Measurements from ENCODE around the gene POLR1D. TPM values are rescaled to one million over a fixed set of nuclear protein-coding genes. Genes with fewer than 3 reads are reported as not detected.
A peak's percentile ranks its signal among the peaks of the same experiment; 100 is the strongest.

Gene POLR1D, protein sequence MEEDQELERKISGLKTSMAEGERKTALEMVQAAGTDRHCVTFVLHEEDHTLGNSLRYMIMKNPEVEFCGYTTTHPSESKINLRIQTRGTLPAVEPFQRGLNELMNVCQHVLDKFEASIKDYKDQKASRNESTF
- total RNA-seq, result 80.6 TPM
- long read RNA-seq, transcript POLR1D-203 (3 exons, 2,036 nt), result minor isoform, 12 of 41 reads
- long read RNA-seq, transcript POLR1D-201 (2 exons, 1,166 nt), result major isoform, 13 of 41 reads
- long read RNA-seq, partial matches to known transcripts, result 0 of 41 reads
- long read RNA-seq, other reads (novel, unspliced or antisense), result 16 of 41 reads

DNA sequence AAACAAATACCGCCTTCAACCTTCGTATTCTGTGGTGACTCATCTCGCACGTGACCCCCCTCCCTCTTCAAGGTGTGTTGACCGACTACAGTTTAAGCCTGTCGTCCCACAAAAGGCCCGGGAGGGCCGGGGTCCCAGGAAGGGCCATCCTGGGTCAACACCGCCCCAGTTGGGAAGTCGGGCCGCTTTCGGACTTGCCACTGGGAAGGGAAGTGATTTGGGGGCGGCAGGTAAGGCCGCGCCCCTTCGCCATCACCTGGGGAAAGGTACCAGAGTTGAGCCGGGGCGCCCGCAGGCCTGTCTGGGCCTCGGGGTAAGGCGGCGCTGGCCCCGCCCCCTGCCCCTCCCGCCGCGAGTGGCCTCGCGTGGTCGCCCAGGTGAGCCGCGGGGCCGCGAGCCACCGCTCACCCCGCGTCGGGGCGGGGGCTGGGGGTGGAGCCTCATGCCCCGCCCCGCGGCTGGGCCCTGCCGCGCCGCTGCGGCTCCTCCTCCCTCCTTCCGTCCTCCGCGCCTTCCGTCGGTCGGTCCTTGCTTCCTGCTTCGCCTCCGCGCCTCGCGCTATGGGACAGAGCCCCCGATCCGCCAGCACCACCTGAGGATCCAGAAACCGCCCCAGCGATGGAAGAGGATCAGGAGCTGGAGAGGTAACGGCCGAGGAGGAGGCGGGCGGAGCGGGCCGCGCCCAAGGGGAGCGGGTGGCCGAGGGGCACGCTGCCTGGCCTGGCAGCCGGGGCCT is at the start of gene POLR1D:
Gene POLR1D (plus strand): TSS at position 527 of the 736 bp plus-strand sequence. CDS start 92 bp downstream, at position 619.
- intact Hi-C loops (cut with DNase I), result loop anchor here (5.0 kb wide), 2 partner anchors 89 to 194 kb away; no protein-coding TSS in a partner anchor

DNA sequence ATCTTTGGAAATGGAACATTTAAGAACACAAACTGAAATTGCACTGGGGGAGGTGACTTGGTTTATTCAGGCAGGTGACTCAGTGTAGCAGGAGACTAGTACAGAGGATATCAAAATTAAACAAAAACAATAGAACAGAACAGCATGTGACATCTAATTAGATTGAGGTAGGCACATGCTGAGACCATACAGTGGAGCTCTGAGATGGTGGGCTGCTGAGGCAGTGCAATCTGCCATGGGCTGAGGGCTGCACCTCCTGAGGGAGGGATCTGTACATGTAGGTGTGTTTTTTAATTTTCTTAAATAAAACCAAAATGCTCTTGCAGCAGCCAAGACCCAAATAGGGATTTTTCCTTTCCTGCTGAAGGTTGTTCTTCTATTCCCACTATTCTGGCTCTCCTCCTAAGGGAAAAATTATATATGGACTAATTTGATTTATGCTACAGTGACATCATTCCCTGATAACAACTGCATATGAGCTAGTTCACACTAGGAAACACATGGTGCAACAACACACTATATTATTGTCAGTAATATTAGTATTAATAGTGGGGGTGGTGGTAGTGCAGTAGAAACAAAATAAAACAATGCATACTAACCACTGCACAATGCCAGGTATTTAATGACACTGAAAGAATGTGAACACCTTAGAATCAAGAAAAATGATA is 49.3 kb upstream of the POLR1D start:
- intact Hi-C loops (cut with DNase I), result no loop called here

More for the DNA sequence above, at the start of gene POLR1D:
- DNase-seq (ENCODE audit: low spot score), result peak; percentile 92

DNA sequence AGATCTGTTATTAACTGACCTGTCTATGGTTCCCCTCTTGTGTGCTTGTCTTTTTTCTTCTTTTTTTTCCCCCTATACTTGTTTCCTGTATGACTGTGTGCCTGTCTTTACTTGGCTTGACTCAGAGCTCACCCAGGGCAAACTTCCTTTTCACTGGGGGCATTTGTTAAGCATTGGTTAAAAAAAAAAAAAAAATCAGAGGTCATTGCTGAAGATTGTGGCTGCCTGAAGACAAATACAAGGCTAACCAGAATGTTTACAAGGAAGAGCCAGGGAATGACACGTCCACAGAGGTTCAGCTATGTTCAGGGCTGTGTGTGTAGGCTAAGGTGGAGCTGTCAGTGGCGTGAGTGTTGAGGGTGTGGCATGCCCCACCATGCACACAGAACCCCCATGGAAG is 48.4 kb upstream of the POLR1D start:
- intact Hi-C loops (cut with DNase I), result no loop called here

More for the DNA sequence above, 49.3 kb upstream of the POLR1D start:
- no peak for DNase-seq (ENCODE audit: low spot score)

DNA sequence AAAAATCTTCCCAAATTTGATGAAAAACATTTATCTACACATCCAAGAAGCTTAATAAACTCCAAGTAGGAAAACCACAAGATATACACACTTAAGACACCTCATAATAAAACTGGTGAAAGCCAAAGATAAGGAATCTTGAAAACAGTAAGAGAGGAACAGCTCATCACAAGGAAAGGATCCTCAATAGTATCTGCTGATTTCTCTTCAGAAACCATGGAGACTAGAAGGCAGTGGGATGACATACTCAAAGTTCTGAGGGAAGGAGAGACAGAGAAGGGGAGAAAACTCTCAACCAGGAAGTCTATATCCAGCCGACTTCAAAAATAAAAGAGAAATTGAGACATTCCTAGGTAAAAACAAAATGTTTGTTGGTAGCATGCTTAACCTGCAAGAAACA is 47.0 kb upstream of the POLR1D start:
- no peak for DNase-seq (ENCODE audit: low spot score)
- intact Hi-C loops (cut with DNase I), result no loop called here

More for the DNA sequence above, 48.4 kb upstream of the POLR1D start:
- DNase-seq (ENCODE audit: low spot score), result no peak

DNA sequence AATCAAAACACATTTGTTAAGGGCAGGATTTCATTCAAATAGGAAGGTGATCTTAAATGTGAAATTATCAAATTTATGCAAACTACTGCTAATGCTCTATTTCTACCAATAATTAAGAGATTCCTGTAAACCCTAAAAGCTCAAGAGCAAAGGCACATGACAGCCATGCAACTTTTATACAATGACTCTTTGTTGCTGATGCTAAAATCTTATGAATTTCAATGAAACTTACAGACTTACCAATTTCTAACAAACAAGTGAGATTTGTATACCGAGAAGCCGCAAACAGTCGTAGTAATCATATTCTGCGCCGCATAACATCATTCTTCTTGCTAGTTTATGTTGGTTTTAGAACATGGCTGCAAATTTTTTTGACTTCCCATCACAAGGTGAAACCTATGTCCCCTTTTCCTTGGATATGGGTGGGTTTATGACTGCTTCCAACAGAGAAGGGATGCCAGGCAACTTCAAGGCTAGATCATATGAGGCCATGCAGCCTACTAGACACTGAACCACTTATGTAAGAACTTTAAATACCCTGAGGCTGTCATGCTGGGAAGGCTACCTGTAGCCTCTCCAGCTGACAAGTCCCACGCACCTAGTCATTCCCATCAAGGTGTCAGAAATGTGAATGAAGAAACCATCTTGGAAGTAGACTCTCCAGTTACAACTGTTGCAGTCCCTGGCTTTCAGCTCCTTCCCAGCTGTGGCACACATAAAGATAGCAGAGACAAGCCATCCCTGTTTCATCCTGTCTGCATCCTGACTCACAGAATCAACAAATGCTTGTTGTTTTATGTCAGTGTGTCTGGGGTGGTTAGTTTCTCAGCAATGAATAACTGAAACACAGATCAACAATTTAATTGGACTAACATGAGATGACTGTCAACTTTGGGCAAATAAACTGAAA is 43.3 kb upstream of the POLR1D start:
- no peak for DNase-seq (ENCODE audit: low spot score)
- intact Hi-C loops (cut with DNase I), result no loop called here

DNA sequence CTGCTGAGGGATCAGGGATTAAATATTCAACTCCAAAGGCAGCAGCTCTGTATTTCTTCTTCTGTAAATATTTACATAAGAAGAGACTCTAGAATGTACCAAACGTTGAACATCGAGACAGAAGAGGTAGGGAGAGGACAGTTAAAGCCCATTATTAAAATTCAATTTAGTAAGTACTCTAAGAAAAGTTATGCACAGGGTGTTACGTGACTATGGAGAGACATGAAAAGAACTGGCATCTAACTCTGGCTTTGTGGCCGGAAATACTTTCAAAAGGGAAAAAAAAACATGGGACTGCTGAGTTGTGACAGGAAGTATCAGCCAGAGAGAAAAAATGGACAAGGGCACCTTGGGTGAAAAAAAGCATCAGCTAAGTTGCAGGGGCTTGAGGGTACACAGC is 38.0 kb upstream of the POLR1D start:
- intact Hi-C loops (cut with DNase I), result no loop called here

DNA sequence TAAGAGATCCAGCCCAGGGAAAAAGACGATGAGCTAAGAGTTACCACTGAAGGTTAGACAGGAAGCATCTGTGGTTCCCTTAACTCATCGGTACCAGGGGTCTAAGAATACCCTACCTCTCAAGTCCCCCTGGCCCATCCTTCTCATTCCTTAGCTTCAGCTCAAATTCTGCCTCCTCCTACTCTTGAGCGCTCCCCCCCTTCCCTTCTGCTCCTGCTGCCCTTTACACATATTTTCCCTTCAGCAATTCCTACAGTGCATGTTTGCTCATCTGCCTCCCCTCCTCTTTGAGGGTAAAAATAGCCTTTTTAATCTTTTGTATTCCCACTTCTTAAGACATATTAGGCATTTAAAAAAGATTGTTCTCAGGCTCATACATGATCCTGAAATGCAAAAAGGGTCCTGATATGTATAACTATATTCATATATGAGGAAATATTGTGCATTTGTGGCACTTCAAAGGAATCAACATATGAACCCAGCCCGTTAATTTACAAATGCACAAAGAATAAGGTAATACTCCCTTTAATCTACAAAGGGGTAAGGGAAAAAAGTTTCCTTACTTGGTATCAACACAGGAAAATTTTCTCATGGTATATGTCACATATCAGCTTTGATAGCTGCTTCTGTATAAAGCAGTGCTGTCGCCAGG is 34.5 kb upstream of the POLR1D start:
- intact Hi-C loops (cut with DNase I), result no loop called here
- DNase-seq (ENCODE audit: low spot score), result no peak

More for the DNA sequence above, 38.0 kb upstream of the POLR1D start:
- no peak for DNase-seq (ENCODE audit: low spot score)

DNA sequence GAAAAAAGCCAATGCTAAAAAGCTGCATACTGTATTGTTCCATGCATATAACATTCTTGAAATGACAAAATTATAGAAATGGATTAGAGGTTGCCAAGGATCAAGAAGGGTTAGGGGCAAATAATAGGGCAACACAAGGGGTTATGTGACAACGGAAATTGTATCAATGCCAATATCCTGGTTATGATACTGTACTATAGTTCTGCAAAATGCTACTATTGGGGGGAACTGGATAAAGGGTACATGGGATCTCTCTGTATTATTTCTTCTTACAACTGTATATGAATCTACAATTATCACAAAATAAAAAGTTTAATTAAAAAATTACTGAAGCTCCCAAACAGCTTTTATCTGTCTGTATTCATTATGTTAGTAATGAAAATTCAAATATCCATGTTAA is 33.3 kb upstream of the POLR1D start:
- intact Hi-C loops (cut with DNase I), result no loop called here
- DNase-seq (ENCODE audit: low spot score), result no peak

DNA sequence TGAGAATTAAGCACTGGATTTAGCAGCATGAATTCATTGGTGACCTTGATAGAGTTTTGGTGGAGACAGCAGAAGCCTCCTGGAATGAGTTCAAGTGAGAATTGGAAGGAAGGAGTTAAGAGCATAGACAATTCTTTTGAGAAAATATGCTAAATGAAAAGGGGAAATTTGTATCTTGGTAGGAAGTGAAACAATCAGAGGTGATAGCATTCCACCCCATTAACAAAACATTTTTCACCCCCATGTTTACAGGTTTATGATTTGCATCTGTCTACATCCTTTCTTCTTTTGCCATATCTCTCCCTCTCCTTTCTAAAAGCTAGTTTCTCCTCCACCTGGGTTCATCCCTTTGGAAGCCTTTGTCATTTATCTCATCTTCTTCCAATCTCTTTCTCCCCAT is 28.8 kb upstream of the POLR1D start:
- DNase-seq (ENCODE audit: low spot score), result no peak
- intact Hi-C loops (cut with DNase I), result no loop called here

DNA sequence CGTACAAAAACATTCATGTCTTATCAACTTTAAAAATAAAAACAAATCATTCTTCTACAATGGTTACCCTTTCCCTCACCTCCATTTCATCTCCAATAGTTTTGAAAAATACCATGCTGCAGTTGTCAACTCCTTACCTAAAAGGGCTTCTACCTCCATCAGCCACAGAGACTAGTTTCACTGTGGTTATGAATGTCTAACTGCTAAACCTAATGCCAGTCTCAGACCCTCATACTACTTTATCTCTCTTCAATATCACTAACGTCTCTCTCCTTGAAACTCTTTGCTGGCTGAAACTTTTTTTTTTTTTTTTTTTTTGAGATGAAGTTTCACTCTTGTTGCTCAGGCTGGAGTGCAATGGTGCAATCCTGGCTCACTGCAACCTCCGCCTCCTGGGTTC is 28.4 kb upstream of the POLR1D start:
- DNase-seq (ENCODE audit: low spot score), result no peak
- intact Hi-C loops (cut with DNase I), result no loop called here

DNA sequence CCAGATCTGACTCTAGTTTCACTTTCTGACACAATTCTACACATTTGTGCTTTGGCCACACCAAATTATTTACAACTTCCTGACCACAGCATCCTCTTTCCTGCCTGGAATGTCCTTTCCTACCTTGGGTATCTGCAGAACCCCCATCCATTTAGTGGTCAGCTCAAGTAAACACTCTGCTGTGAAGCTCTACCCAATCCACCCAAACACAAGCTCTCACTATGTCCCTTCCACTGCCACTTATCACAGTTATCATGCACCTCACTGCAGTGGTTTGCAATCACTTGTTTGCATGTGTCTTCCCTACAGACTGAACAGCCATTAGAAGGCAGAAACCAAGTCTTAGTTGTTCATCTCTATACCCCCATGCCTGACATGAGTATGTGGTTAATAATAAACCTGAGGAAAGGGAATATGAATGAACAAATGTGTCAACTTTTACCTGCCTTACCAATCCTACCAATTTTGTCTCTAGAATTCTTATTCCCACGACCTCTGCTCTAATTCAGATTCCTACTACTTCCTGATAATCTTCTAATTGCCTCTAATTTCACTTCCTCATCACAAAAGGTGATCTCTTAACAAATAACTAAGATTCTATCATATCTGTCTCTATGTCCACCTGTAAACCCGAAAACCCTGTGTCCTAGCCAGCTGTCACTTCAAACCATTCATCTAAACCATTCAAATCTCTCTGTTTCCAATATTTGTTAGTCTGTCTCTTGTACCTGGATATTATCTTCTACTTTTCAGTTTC is 26.5 kb upstream of the POLR1D start:
- no peak for DNase-seq (ENCODE audit: low spot score)
- intact Hi-C loops (cut with DNase I), result no loop called here

DNA sequence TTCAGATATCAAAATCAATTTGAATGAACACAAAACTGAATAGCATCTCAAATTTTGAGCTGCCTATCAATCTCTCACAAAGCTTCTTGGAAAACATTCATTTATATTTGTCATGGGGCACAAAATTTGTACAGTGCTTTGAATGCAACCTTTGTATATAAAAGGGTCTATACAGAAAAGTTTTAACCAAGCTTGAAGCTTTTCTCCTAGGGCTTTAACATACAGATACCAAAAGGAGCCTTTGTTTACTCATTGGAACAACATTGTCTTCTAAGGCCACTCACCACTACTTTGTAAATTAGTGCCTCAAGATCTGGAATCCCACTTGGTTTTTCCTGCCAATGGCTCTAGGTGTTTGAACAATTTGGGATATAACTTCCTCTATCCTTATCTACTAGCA is 22.6 kb upstream of the POLR1D start:
- intact Hi-C loops (cut with DNase I), result no loop called here
- no peak for DNase-seq (ENCODE audit: low spot score)

DNA sequence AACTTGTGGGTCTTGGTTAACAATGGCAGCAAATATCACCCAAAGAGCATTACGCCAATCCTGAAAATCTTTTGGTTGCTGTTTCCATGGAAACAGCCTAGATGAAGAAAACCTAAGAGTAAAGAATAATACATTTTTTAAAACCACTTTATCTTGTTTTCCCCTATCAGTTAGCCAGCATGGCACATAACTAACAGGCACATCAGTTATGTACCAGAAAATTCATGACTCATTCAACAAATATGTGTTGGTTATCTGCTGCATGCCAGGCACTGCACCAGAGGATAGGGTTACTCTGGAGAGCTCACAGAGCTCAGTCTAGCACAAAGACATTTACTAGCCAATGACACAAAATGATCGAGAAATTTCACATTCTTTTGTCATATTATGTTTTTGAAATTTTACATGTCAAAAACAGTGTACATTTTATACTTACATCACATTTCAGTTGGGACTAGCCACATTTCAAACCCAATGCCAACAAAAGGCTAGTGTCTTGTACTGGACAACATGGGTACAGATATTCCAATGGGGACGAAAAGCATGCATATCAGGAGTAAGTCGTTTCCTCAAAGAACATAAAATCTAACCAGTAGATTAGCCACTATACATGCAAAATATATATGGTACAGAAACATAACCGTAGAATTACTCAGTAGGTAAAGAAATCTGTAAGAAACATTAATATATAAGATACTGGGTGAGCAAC is 21.7 kb upstream of the POLR1D start:
- intact Hi-C loops (cut with DNase I), result no loop called here
- DNase-seq (ENCODE audit: low spot score), result no peak

DNA sequence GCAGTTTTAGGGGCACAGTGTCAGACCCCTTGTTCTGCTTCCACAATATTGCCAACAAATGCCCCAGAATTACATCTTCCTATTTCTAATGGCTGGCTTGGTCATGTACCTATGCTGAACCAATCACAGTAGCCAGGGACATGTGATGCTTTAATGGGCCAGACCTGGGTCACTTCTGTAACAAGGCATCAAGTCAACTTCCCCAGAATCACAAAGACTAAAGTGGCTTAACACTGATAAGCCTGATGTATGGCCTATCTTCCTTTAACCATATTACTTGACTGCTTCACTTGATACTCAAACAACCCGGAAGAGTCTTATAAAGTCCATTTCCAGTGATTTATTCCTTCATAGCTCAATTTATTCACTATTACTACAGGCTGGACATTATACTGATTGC is 21.0 kb upstream of the POLR1D start:
- intact Hi-C loops (cut with DNase I), result no loop called here
- no peak for DNase-seq (ENCODE audit: low spot score)

DNA sequence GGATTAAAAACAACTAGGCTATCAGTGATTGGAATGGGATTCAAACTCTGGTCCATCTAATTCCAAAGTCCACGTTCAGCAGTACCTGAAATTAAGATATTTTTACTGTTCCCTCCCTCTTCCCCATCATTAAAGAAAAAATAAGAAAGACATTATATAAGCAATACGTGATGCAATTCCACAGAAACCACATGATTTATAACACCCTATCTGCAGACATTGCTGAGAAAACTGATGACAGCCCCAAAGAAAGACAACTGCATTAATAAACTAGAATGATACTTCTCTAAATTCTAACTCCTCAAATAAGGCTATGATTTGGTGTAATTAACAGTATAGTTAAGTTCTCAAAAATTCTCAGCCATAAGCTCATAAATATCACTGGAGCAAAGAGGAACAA is 20.5 kb upstream of the POLR1D start:
- intact Hi-C loops (cut with DNase I), result no loop called here

DNA sequence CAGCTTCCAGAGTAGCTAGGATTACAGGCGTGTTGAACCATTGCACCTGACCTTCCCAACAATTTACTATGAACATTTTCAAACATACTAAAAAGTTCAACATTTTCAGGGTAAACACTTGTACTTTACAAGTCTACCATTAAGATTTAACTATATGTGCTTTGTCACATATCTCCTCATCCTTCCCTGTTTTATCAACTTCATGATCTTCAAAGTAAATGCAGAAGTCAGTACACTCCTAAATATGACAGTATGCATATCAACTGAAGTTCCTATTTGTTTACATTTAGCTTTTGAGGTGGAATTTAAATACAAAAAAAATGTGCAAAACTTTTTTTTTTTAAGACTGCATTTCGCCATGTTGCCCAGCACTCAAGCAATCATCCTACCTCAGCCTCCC is 19.9 kb upstream of the POLR1D start:
- no peak for DNase-seq (ENCODE audit: low spot score)
- intact Hi-C loops (cut with DNase I), result no loop called here

More for the DNA sequence above, 20.5 kb upstream of the POLR1D start:
- DNase-seq (ENCODE audit: low spot score), result no peak

DNA sequence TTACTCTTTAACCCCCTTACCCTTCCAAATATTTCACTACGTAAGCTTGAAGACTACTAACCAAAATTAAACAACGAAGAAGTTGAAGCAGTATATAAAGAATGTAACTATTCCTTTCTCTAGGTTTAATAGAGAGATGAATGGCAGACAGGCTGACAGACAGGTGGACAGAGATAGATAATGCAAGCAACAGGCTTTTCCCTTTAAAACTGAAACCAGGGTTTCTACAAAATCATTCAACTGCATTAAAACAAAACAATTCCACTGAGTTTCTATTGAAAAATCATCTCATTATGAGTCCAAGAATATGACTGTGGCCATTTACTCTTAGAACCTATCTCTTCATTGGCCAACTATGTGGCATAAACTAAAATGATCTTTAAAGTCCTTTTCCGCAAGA is 16.6 kb upstream of the POLR1D start:
- intact Hi-C loops (cut with DNase I), result no loop called here
- no peak for DNase-seq (ENCODE audit: low spot score)
